MM.1S (cell line): ENCODE measurements around the gene LRRC75A.

Experiments
- DNase-seq: peaks from one replicate; pipeline ENCODE4 v3.0.0-alpha.2; 2015
- H2AFZ ChIP-seq: fragments of 300-600 bp; sonication (generic); 2 replicates; pipeline ENCODE4 v1.6.0; 2016; ENCODE audit warnings: antibody characterized with exemption, low read length
- H3F3A ChIP-seq: fragments of 300-600 bp; sonication (generic); 2 replicates; pipeline ENCODE4 v1.6.1; 2016; ENCODE audit warnings: mild to moderate bottlenecking, antibody characterized with exemption, low read length, moderate library complexity, mixed read lengths; ENCODE audit not compliant: insufficient read depth
- H3K27ac ChIP-seq: fragments of 300-600 bp; sonication (generic); 2 replicates; pipeline ENCODE4 v1.5.1; 2016; ENCODE audit warnings: mild to moderate bottlenecking, low read length
- H3K27me3 ChIP-seq: fragments of 300-600 bp; sonication (generic); replicated peaks from 2 replicates; pipeline ENCODE4 v1.6.0; 2016; ENCODE audit warnings: low read length; ENCODE audit not compliant: insufficient read depth
- H3K36me3 ChIP-seq: fragments of 300-600 bp; sonication (generic); replicated peaks from 2 replicates; pipeline ENCODE4 v1.6.1; 2016; ENCODE audit warnings: mild to moderate bottlenecking, low read length, mixed read lengths; ENCODE audit not compliant: insufficient read depth
- H3K4me1 ChIP-seq: fragments of 300-600 bp; sonication (generic); 2 replicates; pipeline ENCODE4 v1.6.1; 2016; ENCODE audit warnings: low read length, mixed read lengths
- H3K4me2 ChIP-seq: fragments of 300-600 bp; sonication (generic); 2 replicates; pipeline ENCODE4 v1.6.0; 2016; ENCODE audit warnings: low read depth, low read length
- H3K4me3 ChIP-seq: fragments of 300-600 bp; sonication (generic); 2 replicates; pipeline ENCODE4 v1.5.1; 2016; ENCODE audit warnings: low read length, mixed read lengths
- H3K79me2 ChIP-seq: fragments of 300-600 bp; sonication (generic); 2 replicates; pipeline ENCODE4 v1.6.1; 2016; ENCODE audit warnings: mixed run types, low read length, mixed read lengths
- H3K9ac ChIP-seq: fragments of 300-600 bp; sonication (generic); 2 replicates; pipeline ENCODE4 v1.6.1; 2016; ENCODE audit warnings: low read length, mixed read lengths
- H3K9me2 ChIP-seq: fragments of 300-600 bp; sonication (generic); replicated peaks from 2 replicates; pipeline ENCODE4 v1.6.1; 2016; ENCODE audit warnings: mild to moderate bottlenecking, low read length, mixed read lengths; ENCODE audit not compliant: insufficient read depth
- H3K9me3 ChIP-seq: fragments of 300-600 bp; sonication (generic); replicated peaks from 2 replicates; pipeline ENCODE4 v1.6.1; 2016; ENCODE audit warnings: mild to moderate bottlenecking, low read length, mixed read lengths; ENCODE audit not compliant: insufficient read depth
- H4K20me1 ChIP-seq: fragments of 300-600 bp; sonication (generic); 2 replicates; pipeline ENCODE4 v1.6.1; 2016; ENCODE audit warnings: mild to moderate bottlenecking, low read length, moderate library complexity, mixed read lengths; ENCODE audit not compliant: insufficient read depth
- CTCF ChIP-seq: fragments of 300-600 bp; sonication (generic); IDR thresholded peaks from 2 replicates; pipeline ENCODE4 v1.5.1; 2016; ENCODE audit warnings: antibody characterized with exemption, low read length, mixed read lengths
- EZH2 ChIP-seq: fragments of 300-600 bp; sonication (generic); optimal IDR thresholded peaks from 2 replicates; pipeline ENCODE3; 2017; ENCODE audit warnings: low read depth, mild to moderate bottlenecking, antibody characterized with exemption, low read length, mixed read lengths
- EZH2phosphoT487 ChIP-seq: fragments of 300-600 bp; sonication (generic); IDR thresholded peaks from 2 replicates; pipeline ENCODE4 v1.6.1; 2018; ENCODE audit warnings: antibody characterized with exemption, low read length

LRRC75A gene

GRCh38 chr17:16444258-16444886, 47.6 kb downstream of the LRRC75A start:
- TF ChIP-seq CTCF (no peak), EZH2phosphoT487 (no peak), EZH2 (no peak)
- Histone ChIP-seq H3K27me3 (no peaks in the 10 kb centered on the region), H3K36me3 (peaks cover 20% of the 10 kb centered on the region), H3K4me2 (no peak overlapping the region), H3K9me2 (no peaks in the 10 kb centered on the region), H3K4me3 (no peak overlapping the region), H2AFZ (no peak overlapping the region), H3K27ac (no peak overlapping the region), H3K9me3 (no peaks in the 10 kb centered on the region), H3K9ac (no peak overlapping the region), H3K79me2 (peaks cover 64% of the 10 kb centered on the region), H3K4me1 (0 out of 2 replicates have a peak, but pooled peaks cover 4% of the 10 kb centered on the region), H3F3A (peaks cover 67% of the 10 kb centered on the region), H4K20me1 (peaks cover 30% of the 10 kb centered on the region)
- DNase-seq = no peak

- TF ChIP-seq CTCF = no peak
- no peak for TF ChIP-seq EZH2phosphoT487
- TF ChIP-seq EZH2 = no peak
- no peak overlapping the region for H2AFZ ChIP-seq
- 0 out of 2 replicates have a peak, but pooled peaks cover 4% of the 10 kb centered on the region for H3K4me1 ChIP-seq
- peaks cover 20% of the 10 kb centered on the region for H3K36me3 ChIP-seq
- peaks cover 68% of the 10 kb centered on the region for H3F3A ChIP-seq
- H3K4me3 ChIP-seq = no peak overlapping the region
- no peak for DNase-seq
- H3K4me2 ChIP-seq = no peak overlapping the region
- H3K9me2 ChIP-seq = no peaks in the 10 kb centered on the region
- no peaks in the 10 kb centered on the region for H3K9me3 ChIP-seq
- H3K9ac ChIP-seq = no peak overlapping the region
- no peak overlapping the region for H3K27ac ChIP-seq
- peaks cover 70% of the 10 kb centered on the region for H3K79me2 ChIP-seq
- H3K27me3 ChIP-seq = no peaks in the 10 kb centered on the region
- H4K20me1 ChIP-seq = peaks cover 30% of the 10 kb centered on the region
Observed at GRCh38 chr17:16443511-16444257, 48.3 kb downstream of the LRRC75A start.

- peaks cover 20% of the 10 kb centered on the region for H3K36me3 ChIP-seq
- H3K27ac ChIP-seq = peak overlapping the region; percentile 75; the same call in 1 of the 2 replicates
- no peaks in the 10 kb centered on the region for H3K9me2 ChIP-seq
- peak overlapping the region; percentile 19; the same call in 1 of the 2 replicates for H3K4me2 ChIP-seq
- H4K20me1 ChIP-seq = peaks cover 25% of the 10 kb centered on the region
- H3K9me3 ChIP-seq = no peaks in the 10 kb centered on the region
- DNase-seq = no peak
- no peaks in the 10 kb centered on the region for H3K27me3 ChIP-seq
- no peak overlapping the region for H3K9ac ChIP-seq
- H3K79me2 ChIP-seq = peaks cover 69% of the 10 kb centered on the region
- no peak overlapping the region for H2AFZ ChIP-seq
- TF ChIP-seq EZH2phosphoT487 (no peak), EZH2 (no peak)
- no peak overlapping the region for H3K4me3 ChIP-seq
- peaks cover 8% of the 10 kb centered on the region; the same call in 1 of the 2 replicates for H3K4me1 ChIP-seq
- peaks cover 62% of the 10 kb centered on the region for H3F3A ChIP-seq
Observed at GRCh38 chr17:16442594-16443510, 49.1 kb downstream of the LRRC75A start.
